ENCODE data around the gene ANO1.

ANO1 gene

GRCh38 chr11:70115778-70116177 lies 37.7 kb downstream of the ANO1 start:
- no peak for DNase-seq (ENCODE audit: low read depth)

DNA sequence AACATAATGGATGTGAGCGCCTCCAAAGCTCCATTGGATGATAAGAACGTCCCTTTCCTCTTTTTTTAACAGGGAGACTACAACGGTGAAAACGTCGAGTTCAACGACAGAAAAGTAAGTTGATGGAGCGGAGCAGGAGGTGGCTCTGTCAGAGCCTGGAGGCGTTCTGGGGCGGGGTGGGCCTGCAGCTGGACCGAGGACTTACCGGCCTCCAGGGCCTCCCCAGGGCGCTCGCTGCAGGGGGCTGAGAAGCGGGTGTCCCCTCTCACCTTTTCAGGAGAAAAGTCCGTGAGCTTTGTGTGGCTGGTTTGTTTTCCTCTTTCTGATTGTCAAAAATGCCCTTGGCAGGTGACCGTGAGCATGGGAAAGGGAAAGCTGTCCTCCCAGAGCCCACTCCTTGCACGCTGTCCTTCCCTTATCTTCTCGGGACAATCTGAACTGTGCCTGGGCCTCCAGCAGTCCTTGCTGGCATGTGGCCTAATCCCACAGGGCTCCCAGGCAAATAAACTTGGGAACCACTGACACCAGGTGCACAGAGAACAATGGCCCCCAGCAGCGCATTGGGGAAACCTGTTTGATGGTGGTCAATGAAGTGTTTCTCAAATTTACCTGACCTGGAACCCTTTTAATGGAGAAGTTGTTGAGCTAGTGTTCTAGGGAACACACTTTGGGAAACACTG lies 38.4 kb downstream of the ANO1 start:
- no peak for DNase-seq (ENCODE audit: low read depth)

- DNase-seq (ENCODE audit: low read depth) = no peak
These were observed 39.5 kb downstream of the ANO1 start for GRCh38 chr11:70117567-70118145.

DNA sequence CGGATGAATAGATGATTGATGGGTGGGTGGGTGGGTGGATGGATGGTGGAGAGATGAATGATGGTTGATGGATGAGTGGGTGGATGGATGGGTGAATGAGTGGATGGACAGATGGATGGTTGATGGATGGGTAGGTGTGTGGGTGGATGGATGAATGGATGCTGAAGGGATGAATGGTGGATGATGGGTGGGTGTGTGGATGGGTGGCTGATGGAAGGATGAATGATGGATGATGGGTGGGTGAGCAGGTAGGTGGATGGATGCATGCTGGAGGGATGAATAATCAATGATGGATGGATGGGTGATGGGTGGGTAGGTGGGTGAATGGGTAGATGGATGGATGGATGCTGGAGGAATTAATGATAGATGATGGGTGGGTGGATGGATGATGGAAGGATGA lies 40.5 kb downstream of the ANO1 start:
- no peak for DNase-seq (ENCODE audit: low read depth)

GRCh38 chr11:70119502-70119901 lies 41.4 kb downstream of the ANO1 start:
- DNase-seq (ENCODE audit: low read depth) = no peak

DNA sequence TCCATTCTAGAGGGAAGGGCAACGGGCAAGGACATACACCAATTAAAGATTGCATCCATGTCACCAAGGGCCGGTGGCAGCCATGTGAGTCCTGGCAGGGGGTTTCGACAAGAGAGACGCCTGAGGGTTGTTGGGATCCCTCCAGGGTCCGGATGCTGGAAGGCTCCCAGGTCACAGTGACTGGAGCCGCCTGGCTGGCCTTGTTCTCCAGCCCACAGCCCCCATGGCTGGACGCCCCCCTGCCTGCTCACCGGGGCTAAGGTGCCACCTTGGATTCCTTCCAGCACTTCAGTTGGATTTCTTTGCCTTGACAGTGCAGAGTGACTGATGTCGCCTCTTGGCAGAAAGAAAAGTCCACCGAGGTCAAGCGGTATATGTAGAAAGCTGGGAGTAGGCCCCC lies 42.6 kb downstream of the ANO1 start:
- no peak for DNase-seq (ENCODE audit: low read depth)

DNA sequence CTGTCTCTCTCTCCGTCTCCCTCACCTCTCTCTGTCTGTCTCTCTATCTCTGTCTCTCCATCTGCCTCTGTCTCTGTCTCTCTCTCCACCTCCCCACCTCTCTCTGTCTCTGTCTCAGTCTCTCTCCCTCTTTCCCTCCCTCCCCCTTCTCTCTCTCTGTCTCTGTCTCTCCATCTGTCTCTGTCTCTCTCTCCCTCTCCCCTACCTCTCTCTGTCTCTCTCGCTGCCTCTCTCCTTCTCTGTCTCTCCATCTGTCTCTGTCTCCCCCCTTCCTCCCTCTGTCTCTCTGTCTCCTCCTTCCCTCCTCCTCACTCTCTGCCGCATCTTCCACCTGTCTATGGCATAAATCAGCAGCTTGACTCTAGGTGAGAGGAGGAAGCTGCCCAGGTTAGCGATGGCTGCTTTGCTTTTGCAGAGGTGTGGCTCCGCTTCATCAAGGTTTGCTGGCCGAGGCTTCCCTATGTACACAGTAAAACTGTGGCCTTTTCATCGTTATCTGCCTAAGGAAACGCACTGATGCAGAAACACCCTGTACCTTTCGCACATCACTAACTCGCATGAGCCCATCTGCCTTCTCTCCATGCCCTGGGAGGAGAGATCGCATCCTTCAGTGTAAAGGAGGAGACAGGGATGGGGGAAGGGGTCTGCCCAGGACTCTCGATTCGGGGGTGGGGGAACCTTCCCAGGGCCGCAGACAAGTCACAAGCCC lies 44.5 kb downstream of the ANO1 start:
- no peak for DNase-seq (ENCODE audit: low read depth)

DNA sequence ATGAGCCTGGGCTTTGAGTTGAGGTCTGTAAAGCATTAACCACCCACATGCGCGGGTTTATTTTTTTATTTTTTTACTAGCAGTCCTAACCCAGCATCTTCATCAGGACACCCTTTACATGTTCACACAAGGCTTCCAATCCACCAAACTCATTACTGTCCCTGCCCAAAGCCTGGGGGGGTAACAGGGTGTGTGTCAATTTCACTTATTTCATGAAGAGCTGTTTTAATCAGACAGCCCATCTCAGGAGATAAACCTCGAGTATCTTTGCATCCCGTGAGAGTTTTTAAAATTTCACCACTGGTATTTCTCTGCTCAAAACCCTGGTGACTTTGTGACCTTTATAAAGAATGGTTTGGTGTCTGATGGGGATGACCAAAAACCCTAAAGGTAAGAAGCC lies 45.6 kb downstream of the ANO1 start:
- no peak for DNase-seq (ENCODE audit: low read depth)

GRCh38 chr11:70124321-70125000 lies 46.3 kb downstream of the ANO1 start:
- no peak for DNase-seq (ENCODE audit: low read depth)

DNA sequence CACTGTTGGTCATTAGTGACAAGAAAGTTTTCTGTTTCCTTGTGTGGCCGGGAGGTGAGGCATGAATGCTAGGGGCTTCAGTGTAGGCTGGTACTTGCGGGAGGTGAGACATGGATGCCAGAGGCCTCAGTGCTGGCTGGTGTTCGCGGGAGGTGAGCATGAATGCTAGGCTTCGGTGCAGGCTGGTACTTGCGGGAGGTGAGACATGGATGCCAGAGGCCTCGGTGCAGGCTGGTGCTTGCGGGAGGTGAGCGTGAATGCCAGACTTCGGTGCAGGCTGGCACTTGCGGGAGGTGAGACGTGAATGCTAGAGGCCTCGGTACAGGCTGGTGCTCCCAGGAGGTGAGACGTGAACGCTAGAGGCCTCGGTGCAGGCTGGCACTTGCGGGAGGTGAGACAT lies 48.4 kb downstream of the ANO1 start:
- no peak for DNase-seq (ENCODE audit: low read depth)

DNA sequence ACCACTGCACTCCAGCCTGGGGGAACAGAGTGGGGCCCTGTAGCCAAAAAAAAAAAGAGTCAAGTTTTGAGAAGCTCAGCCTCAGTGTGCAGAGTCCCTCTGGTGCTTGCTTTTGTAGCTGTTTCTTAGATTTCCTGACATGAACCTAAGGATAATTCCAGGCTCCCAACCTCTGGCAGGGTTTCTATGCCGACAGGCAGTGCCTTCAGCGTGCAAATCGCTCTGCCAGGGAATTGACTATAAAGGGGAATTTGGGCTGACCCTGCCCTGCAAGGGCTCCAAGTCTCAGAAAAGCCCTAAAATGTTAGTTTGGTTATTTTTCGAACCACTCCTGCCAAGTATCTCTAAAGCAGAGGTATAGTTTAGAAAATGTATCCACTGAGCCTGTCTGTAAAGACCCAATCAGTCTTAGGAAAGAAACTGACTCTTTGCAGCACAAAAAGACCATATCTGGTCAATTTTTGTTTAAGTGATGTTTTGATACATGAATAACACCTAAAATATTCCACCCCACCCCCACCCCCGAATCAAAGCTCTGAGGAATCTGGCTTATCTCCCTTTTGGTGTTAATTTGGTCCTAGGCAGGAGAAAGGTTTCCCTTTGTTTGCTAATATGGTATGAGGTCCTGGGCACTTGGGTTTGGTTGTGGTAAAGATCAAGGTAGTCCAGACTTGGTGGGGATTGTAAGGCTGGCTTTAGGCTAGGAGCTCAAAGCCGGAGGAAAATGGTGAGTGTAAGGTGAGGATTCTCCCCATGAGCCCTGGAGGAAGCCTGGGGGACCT lies 49.7 kb downstream of the ANO1 start:
- no peak for DNase-seq (ENCODE audit: low read depth)

GRCh38 chr11:70128435-70128906 lies 50.4 kb downstream of the ANO1 start:
- DNase-seq (ENCODE audit: low read depth) = no peak

DNA sequence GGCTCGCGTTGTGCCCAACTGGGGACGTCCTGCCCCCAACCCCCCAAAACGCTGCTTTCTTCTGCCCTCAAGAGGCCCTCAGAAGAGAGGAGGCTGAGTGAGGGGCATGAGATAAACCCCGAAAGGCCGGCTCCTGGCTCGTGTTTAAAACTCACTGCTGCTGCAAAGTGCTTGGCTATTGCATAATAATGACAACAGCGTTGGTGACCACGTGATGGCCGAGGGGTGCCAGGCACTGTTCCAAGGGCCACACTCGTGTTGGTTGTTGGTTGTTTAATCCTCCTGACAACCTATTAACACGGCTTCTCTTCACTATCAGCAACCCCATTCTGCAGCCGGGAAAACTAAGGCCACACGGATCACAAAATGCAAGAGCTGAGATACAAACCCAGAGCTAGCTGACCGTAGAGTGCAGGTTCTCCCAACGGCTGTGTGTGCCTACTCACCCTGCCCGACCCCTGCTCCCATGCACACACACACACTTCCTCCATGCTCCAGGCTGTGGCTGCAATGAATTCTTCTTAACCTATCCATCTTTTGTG lies 51.0 kb downstream of the ANO1 start:
- DNase-seq (ENCODE audit: low read depth) = no peak

DNA sequence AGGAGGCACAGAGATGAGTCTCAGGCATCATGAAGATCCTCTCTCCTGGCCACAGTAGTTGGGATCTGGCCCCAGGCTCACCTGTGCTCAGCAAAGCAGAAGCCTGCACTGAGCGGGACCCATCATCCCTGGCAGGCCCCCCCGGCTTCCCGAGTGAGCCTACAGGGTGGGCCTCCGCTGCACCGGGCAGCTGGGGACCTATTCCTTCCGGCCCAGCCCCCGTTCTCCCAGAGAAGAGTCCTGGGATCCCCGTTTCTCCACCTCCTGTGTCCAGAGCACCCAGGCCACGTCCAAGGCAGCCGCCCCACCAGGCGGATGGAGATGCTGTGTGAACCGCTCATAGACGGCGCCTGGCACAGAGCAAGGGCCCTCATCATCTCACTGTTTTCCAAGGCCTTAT lies 52.5 kb downstream of the ANO1 start:
- DNase-seq (ENCODE audit: low read depth) = no peak

DNA sequence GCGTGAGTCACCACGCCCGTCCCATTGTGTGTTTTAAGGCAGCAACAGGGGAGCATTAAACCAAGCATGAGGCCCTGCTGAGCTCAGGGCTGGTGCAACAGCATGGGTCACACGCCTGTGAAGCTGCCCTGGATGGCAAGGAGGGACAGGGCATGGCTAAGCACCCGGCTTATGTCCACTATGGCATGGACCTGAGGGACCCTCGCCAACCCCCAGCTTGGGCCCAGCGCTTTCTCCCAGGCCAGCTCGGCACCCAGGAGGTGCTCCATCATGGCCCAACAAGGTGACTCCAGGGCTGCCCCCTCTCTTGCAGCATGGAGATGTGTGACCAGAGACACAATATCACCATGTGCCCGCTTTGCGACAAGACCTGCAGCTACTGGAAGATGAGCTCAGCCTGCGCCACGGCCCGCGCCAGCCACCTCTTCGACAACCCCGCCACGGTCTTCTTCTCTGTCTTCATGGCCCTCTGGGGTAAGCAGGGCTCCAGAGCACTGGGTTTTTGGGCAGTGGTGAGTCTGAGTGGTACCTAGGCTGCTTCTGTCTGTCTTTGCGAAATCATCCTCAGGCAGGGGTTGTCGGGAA lies 53.6 kb downstream of the ANO1 start:
- no peak for DNase-seq (ENCODE audit: low read depth)

DNA sequence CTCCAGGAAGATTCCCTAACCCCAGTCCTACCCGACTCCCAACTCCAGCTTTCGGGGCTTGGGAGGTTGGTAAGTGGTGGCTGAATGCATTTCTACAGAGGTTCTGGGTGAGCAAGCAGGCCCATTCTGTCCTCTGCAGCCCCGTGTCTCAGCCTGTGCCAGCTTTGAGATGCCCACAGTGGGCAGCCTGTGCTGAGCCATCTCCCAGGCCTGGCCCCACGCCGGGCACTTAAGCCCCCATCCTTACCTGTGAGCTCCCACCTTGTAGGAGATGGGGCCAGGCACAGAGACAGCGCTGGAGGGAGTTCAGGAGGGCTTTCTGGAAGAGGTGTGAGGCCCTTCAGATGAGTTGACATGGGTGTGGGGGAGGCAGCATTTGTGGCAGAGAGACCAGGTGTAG lies 54.5 kb downstream of the ANO1 start:
- no peak for DNase-seq (ENCODE audit: low read depth)

DNA sequence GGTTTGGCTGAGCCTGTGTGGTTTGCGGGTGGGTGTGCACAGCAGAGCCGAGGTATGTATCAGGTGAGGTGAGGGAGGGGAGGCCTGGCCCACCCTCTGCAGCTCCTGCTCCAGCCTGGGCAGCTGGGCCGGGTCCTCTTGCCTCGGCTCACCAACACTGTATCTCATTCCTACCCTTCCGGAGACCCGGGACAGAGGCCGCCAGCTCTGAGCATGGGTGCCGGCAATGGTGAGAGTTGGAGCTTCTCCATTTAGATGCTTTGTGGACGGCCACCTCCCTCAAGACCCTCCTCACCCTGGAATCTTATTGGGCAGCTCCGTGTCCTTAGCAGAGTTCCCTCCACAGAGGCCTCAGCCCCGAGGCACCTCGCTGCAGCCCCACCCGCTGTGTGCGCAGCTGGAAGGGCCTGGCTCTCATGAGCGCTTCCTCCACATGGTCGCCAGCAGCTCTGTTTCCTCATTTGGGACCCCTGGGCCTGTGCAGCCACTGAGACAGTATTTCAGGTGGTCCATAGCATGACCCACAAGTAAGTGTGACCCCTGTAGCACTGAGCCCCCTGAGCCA lies 55.7 kb downstream of the ANO1 start:
- DNase-seq (ENCODE audit: low read depth) = no peak

GRCh38 chr11:70134490-70134889 lies 56.4 kb downstream of the ANO1 start:
- no peak for DNase-seq (ENCODE audit: low read depth)

- DNase-seq (ENCODE audit: low read depth) = no peak
These were observed 57.0 kb downstream of the ANO1 start for GRCh38 chr11:70135142-70135541.

DNA sequence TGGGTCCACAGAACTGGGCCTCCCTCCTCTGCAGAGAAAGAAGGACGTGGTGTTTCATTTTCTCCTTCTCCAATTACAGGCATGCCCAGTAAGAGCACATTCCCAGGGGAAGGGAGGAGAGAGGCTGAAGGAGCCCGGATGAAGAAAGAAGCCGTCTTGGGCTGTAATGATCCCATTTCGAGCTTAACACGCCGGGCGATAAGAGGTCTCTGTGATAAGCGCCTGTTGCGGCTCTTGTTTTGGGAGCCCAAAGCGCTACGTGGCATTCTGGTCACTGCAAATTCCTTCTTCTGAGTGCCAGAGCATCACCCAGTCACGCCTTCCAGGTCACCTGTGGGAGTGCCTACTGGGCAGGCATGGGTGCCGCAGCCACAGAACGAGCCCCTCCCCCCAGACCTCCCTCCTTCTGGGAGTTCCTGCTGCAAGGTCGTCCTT lies 57.5 kb downstream of the ANO1 start:
- no peak for DNase-seq (ENCODE audit: low read depth)

DNA sequence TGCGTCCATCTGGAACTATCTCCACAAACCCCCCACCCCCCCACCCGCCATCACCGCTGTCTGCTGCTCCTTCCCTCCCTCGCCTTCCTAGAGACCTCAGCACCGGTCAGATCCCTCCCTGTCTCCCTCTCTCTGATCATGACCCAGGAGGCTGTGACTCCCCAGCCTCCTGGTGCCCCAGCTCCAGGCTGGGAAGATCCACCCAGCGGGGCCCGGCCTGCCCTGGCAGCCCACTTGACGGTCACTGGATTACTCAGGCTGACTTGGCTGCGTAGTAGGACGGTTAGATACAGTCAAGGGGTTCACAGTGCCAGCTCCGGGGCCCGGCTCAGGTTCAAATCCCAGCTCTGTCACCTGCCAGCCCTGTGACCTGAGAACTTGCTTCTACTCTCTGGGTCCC lies 59.3 kb downstream of the ANO1 start:
- no peak for DNase-seq (ENCODE audit: low read depth)

Data from stimulated activated CD8-positive, alpha-beta memory T cell treated with anti-CD3 and anti-CD28 coated beads, Interleukin-12 subunit alpha, Interleukin-12 subunit beta, amount 100 ng/mL, for 1 hour (primary cell).